H1 (cell line): ENCODE results near the gene CFDP1. TPM values are rescaled to one million over a fixed set of nuclear protein-coding genes. Genes with fewer than 3 reads are reported as not detected.

Source experiments
- CTCF ChIA-PET: fragments of 300-600 bp; sonication (Branson Sonifier 250); formaldehyde crosslinking; loops from one replicate; lab custom pipeline; 2021; ENCODE audit not compliant: partially characterized antibody; lab: Charles Lee
- POLR2A ChIA-PET: fragments of 300-600 bp; sonication (Branson Sonifier 250); formaldehyde crosslinking; loops from one replicate; lab custom pipeline; 2021; ENCODE audit warnings: inconsistent platforms; ENCODE audit not compliant: partially characterized antibody; lab: Charles Lee
- DNase-seq, 2 experiments: peaks; one replicate each; pipeline versions ENCODE4 v3.0.0 to v3.0.0-alpha.2; 2010 to 2022; ENCODE audit warnings: low spot score in 2 of 2, low read depth in 1 of 2, mixed read lengths in 1 of 2
- FAIRE-seq: peaks from 2 replicates; lab custom pipeline; 2011; peaks lifted over from hg19 to GRCh38; lab: Jason Lieb, UNC
- H2AFZ ChIP-seq: 2 replicates; pipeline ENCODE4 v1.8.1; 2012; ENCODE audit warnings: low read length, inconsistent platforms
- H2AK5ac ChIP-seq: 2 replicates; pipeline ENCODE4 v1.6.1; 2013; ENCODE audit warnings: low read depth, low read length
- H2BK120ac ChIP-seq: replicated peaks from 2 replicates; pipeline ENCODE3; 2013; ENCODE audit warnings: low read depth, low read length, inconsistent platforms
- H2BK12ac ChIP-seq: 2 replicates; pipeline ENCODE4 v1.6.1; 2013; ENCODE audit warnings: low read depth, low read length
- H2BK15ac ChIP-seq: 2 replicates; pipeline ENCODE4 v1.6.1; 2013; ENCODE audit warnings: low read length
- H2BK20ac ChIP-seq: 2 replicates; pipeline ENCODE4 v1.6.1; 2013; ENCODE audit warnings: low read length
- H2BK5ac ChIP-seq: 2 replicates; pipeline ENCODE4 v1.6.1; 2013; ENCODE audit warnings: low read depth, low read length
- H3K14ac ChIP-seq: 2 replicates; pipeline ENCODE4 v1.6.1; 2013; ENCODE audit warnings: inconsistent platforms; ENCODE audit not compliant: insufficient read length
- H3K18ac ChIP-seq: 2 replicates; pipeline ENCODE4 v1.6.1; 2013; ENCODE audit warnings: low read length; ENCODE audit errors: extremely low read depth
- H3K23ac ChIP-seq: 2 replicates; pipeline ENCODE4 v1.6.1; 2013; ENCODE audit warnings: inconsistent platforms; ENCODE audit not compliant: insufficient read length
- H3K23me2 ChIP-seq: 2 replicates; pipeline ENCODE4 v1.6.1; 2013; ENCODE audit warnings: low read depth, low read length
- H3K27ac ChIP-seq: 2 replicates; pipeline ENCODE4 v1.6.1; 2011; ENCODE audit warnings: low read depth, low read length, inconsistent platforms
- H3K27me3 ChIP-seq, 4 experiments: replicated peaks in 1 of 4; 1 replicate in 1 of 4; 2 replicates in 3 of 4; pipeline versions ENCODE4 v1.6.1 to v1.8.1; 2011 to 2013; ENCODE audit warnings: low read length in 3 of 4, mild to moderate bottlenecking in 3 of 4, inconsistent platforms in 2 of 4, mixed read lengths in 2 of 4, moderate library complexity in 1 of 4; ENCODE audit not compliant: control insufficient read depth in 3 of 4, insufficient read depth in 3 of 4; ENCODE audit errors: extremely low read depth in 1 of 4
- H3K36me3 ChIP-seq, 4 experiments: 2 replicates each; pipeline versions ENCODE4 v1.6.1 to v1.8.1; 2011 to 2013; ENCODE audit warnings: mild to moderate bottlenecking in 4 of 4, low read length in 3 of 4, moderate library complexity in 2 of 4, control low read depth in 1 of 4, inconsistent platforms in 1 of 4; ENCODE audit not compliant: insufficient read depth in 4 of 4, control insufficient read depth in 2 of 4
- H3K4ac ChIP-seq: replicated peaks from 2 replicates; pipeline ENCODE3; 2013; ENCODE audit warnings: low read length, low read depth, mixed read lengths, inconsistent platforms; ENCODE audit not compliant: insufficient read length
- H3K4me1 ChIP-seq, 4 experiments: replicated peaks in 1 of 4; 1 replicate in 1 of 4; 2 replicates in 3 of 4; pipeline versions ENCODE4 v1.6.1 to v1.8.1; 2011 to 2013; ENCODE audit warnings: low read length in 3 of 4, inconsistent platforms in 2 of 4, mixed read lengths in 1 of 4; ENCODE audit not compliant: insufficient read depth in 4 of 4, control insufficient read depth in 3 of 4
- H3K4me2 ChIP-seq, 2 experiments: 2 replicates each; pipeline versions ENCODE4 v1.6.1 to v1.8.1; 2011 to 2013; ENCODE audit warnings: low read depth in 2 of 2, low read length in 2 of 2, control low read depth in 1 of 2, inconsistent platforms in 1 of 2, mild to moderate bottlenecking in 1 of 2; ENCODE audit not compliant: insufficient read depth in 1 of 2
- H3K4me3 ChIP-seq, 4 experiments: fragments of 200-600, 300-600 bp in 1 of 4; sonication (generic), shearing (Covaris generic), sonication (Bioruptor Twin) in 1 of 4; 2 replicates each; pipeline versions ENCODE4 v1.5.1 to v1.8.1; 2011 to 2016; ENCODE audit warnings: low read length in 4 of 4, low read depth in 3 of 4, control low read depth in 2 of 4, inconsistent platforms in 2 of 4, mild to moderate bottlenecking in 2 of 4, mixed read lengths in 1 of 4, moderate library complexity in 1 of 4; ENCODE audit not compliant: insufficient read depth in 2 of 4; ENCODE audit errors: extremely low read depth in 1 of 4
- H3K56ac ChIP-seq: replicated peaks from 2 replicates; pipeline ENCODE3; 2013; ENCODE audit warnings: low read depth, mild to moderate bottlenecking, mixed read lengths, low read length, inconsistent platforms; ENCODE audit not compliant: insufficient read length
- H3K79me1 ChIP-seq: 2 replicates; pipeline ENCODE4 v1.6.1; 2013; ENCODE audit warnings: low read depth, low read length, control low read depth
- H3K79me2 ChIP-seq, 2 experiments: 2 replicates each; pipeline versions ENCODE4 v1.6.1 to v1.8.1; 2012 to 2013; ENCODE audit warnings: low read length in 2 of 2, mild to moderate bottlenecking in 2 of 2, inconsistent platforms in 1 of 2; ENCODE audit not compliant: insufficient read depth in 2 of 2, control insufficient read depth in 1 of 2
- H3K9ac ChIP-seq, 4 experiments: replicated peaks in 1 of 4; 1 replicate in 1 of 4; 2 replicates in 3 of 4; pipeline versions ENCODE4 v1.6.1 to v1.8.1; 2011 to 2013; ENCODE audit warnings: low read depth in 3 of 4, low read length in 3 of 4, control low read depth in 2 of 4, mild to moderate bottlenecking in 2 of 4, moderate library complexity in 2 of 4, inconsistent platforms in 1 of 4; ENCODE audit errors: extremely low read depth in 1 of 4
- H3K9me3 ChIP-seq, 2 experiments: 2 replicates each; pipeline versions ENCODE4 v1.6.1 to v1.8.1; 2012 to 2013; ENCODE audit warnings: mild to moderate bottlenecking in 2 of 2, moderate library complexity in 2 of 2, control low read depth in 1 of 2, inconsistent platforms in 1 of 2, low read depth in 1 of 2, low read length in 1 of 2, mixed read lengths in 1 of 2; ENCODE audit not compliant: insufficient read depth in 2 of 2
- H4K20me1 ChIP-seq, 2 experiments: replicated peaks in 1 of 2; 2 replicates each; pipeline versions ENCODE3 to v1.8.1; 2011 to 2013; ENCODE audit warnings: inconsistent platforms in 2 of 2, low read length in 2 of 2, mild to moderate bottlenecking in 1 of 2; ENCODE audit not compliant: insufficient read depth in 2 of 2, control insufficient read depth in 1 of 2
- H4K5ac ChIP-seq: 2 replicates; pipeline ENCODE4 v1.6.1; 2013; ENCODE audit warnings: low read length, low read depth, mixed read lengths, inconsistent platforms; ENCODE audit not compliant: insufficient read length
- H4K8ac ChIP-seq: 2 replicates; pipeline ENCODE4 v1.8.0; 2013; ENCODE audit warnings: mild to moderate bottlenecking, moderate library complexity, low read length, inconsistent platforms; ENCODE audit not compliant: insufficient read depth; ENCODE audit errors: extremely low read depth
- H4K91ac ChIP-seq: replicated peaks from 2 replicates; pipeline ENCODE3; 2013; ENCODE audit warnings: low read length, mixed read lengths, inconsistent platforms; ENCODE audit not compliant: insufficient read length
- KDM1A ChIP-seq: fragments of 200-600, 300-600 bp; sonication (generic); IDR thresholded peaks from 2 replicates; pipeline ENCODE4 v1.7.1; 2016; ENCODE audit warnings: mild to moderate bottlenecking, low read length, borderline replicate concordance
- WGBS, 2 experiments: shearing (Covaris generic) in 1 of 2; methylation state at CpG; one replicate each; pipeline versions ENCODE4 v1.1.6 to v1.1.7; 2013 to 2015; ENCODE audit warnings: low lambda C conversion rate in 2 of 2, mixed read lengths in 2 of 2, inconsistent platforms in 1 of 2, low coverage in 1 of 2, missing lambda C conversion rate in 1 of 2; ENCODE audit not compliant: insufficient replicate concordance in 2 of 2, insufficient coverage in 1 of 2, insufficient read length in 1 of 2; ENCODE audit errors: extremely low coverage in 1 of 2, missing lambda C conversion rate in 1 of 2; 5-methylcytosine and 5-hydroxymethylcytosine counted together
- polyA plus RNA-seq, 7 experiments: library from polyadenylated mRNA; depleted of rRNA in 3 of 7; stranded (reverse) in 5 of 7; unstranded in 2 of 7; fragments of >200 nt in 5 of 7; fragments of 200-250 nt in 2 of 7; gene quantifications; 1 replicate in 5 of 7; 2 replicates in 1 of 7; 4 replicates in 1 of 7; pipeline versions ENCODE4 v1.2.1 to v1.2.3, GENCODE V29; 2011 to 2013; ENCODE audit warnings: missing spikeins in 2 of 7, mixed read lengths in 2 of 7
- total RNA-seq: library from RNA; stranded (reverse); fragmentation: NEBNext Ultra II Directional; extraction: Animal tissue kit (Norgen Biotek cat#: 25700); gene quantifications from 2 replicates; pipeline ENCODE4 v1.2.1, GENCODE V29; 2021
- TF ChIP-seq, protein P1 (sequence below): IDR thresholded peaks from 2 replicates; pipeline ENCODE4 v1.6.1; 2012; ENCODE audit warnings: low read length, inconsistent platforms

The CFDP1 gene
- total and polyA plus RNA-seq, 2 of the 8 experiments (the other 6 are each of a cell fraction or from before 2014, with no cell fraction given): 25.5 to 77.3 TPM

DNA sequence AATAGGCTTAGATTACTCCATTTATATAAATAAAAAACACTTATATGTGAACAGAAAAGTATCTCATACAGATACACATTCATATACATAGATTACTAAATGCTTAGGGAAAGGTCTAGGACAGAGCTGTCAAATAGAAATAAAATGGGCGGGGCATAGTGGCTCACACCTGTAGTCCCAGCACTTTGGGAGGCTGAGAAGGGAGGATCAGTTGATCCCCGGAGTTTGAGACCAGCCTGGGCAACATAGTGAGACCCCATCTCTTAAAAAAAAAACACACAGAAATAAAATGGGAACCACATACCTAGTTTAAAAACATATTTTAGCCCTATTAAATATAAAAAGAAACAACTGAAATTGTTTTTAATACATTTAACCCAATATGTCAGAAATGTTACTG lies 58.9 kb downstream of the CFDP1 start:
- Histone ChIP-seq H2BK15ac (no peak overlapping the region), H3K79me2 (no peaks in the 10 kb centered on the region), H3K27me3 (no peaks in the 10 kb centered on the region), H4K8ac (no peak overlapping the region), H2BK5ac (no peak overlapping the region), H3K79me1 (no peaks in the 10 kb centered on the region), H3K4me3 (no peak overlapping the region), H4K91ac (no peak overlapping the region), H3K56ac (no peak overlapping the region), H2BK120ac (no peak overlapping the region), H4K5ac (no peak overlapping the region), H3K14ac (no peak overlapping the region), H4K20me1 (no peaks in the 10 kb centered on the region), H2AK5ac (no peak overlapping the region), H3K23ac (no peak overlapping the region), H3K27ac (no peak overlapping the region), H2BK12ac (no peak overlapping the region), H3K18ac (no peak overlapping the region), H2AFZ (no peak overlapping the region), H3K4me2 (no peak overlapping the region), H3K9me3 (no peaks in the 10 kb centered on the region), H3K4ac (no peak overlapping the region), H3K9ac (no peak overlapping the region), H3K4me1 (peaks cover 0 to 4% (median 2%) of the 10 kb centered on the region in 4 experiments; a peak in 1 of 7 replicates), H3K23me2 (no peaks in the 10 kb centered on the region), H2BK20ac (no peak overlapping the region), H3K36me3 (peaks cover 0 to 11% (median 0%) of the 10 kb centered on the region in 4 experiments; a peak in 1 of 8 replicates)
- ChIA-PET CTCF (interaction anchor here (0.7 to 1.2 kb wide), 2 partner anchors 9 to 141 kb away, joined by 3 to 5 read pairs; no protein-coding TSS in a partner anchor), POLR2A (no interaction called here)
- DNase-seq: no peak
- peak; percentile 41; the same call in 1 of the 2 replicates for TF ChIP-seq KDM1A
- TF ChIP-seq, protein P1, sequence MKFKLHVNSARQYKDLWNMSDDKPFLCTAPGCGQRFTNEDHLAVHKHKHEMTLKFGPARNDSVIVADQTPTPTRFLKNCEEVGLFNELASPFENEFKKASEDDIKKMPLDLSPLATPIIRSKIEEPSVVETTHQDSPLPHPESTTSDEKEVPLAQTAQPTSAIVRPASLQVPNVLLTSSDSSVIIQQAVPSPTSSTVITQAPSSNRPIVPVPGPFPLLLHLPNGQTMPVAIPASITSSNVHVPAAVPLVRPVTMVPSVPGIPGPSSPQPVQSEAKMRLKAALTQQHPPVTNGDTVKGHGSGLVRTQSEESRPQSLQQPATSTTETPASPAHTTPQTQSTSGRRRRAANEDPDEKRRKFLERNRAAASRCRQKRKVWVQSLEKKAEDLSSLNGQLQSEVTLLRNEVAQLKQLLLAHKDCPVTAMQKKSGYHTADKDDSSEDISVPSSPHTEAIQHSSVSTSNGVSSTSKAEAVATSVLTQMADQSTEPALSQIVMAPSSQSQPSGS: no peak
- WGBS, 2 experiments: 88% methylated on average over 2 of the region's 2 CpGs; no CpG with 5 or more reads in 1 of the 2 experiments
- no peak for FAIRE-seq
